ENCODE results near the gene TMEM17. TPM values are rescaled to one million over a fixed set of nuclear protein-coding genes. Genes with fewer than 3 reads are reported as not detected.

The TMEM17 gene
- total and polyA plus RNA-seq, 4 donors = 6.0 to 8.7 (median 7.0) TPM

- Histone ChIP-seq H3K36me3 (ENCODE audit: control insufficient read depth, insufficient read depth, low read length) (no peaks in the 10 kb centered on the region), H3K27me3 (ENCODE audit: control insufficient read depth, insufficient read depth, low read length) (peaks cover 2% of the 10 kb centered on the region), H3K9me3 (ENCODE audit: control insufficient read depth, insufficient read depth, low read length) (no peaks in the 10 kb centered on the region), H3K4me3 (ENCODE audit: low read depth, low read length) (no peak overlapping the region), H3K27ac (ENCODE audit: low read depth, low read length) (no peak overlapping the region), H3K4me1 (ENCODE audit: control insufficient read depth, insufficient read depth, low read length) (peaks cover 13% of the 10 kb centered on the region)
- whole genome bisulfite sequencing (ENCODE audit: insufficient coverage) = no CpG with 5 or more reads among the region's 2 CpGs
- no peak for DNase-seq (ENCODE audit: low read depth in 4 of 6, low spot score in 6 of 6)
These were observed 46.3 kb downstream of the TMEM17 start for GRCh38 chr2:62459672-62460071.

GRCh38 chr2:62459106-62459505 is 46.9 kb downstream of the TMEM17 start:
- Histone ChIP-seq H3K36me3 (ENCODE audit: control insufficient read depth, insufficient read depth, low read length) (no peaks in the 10 kb centered on the region), H3K9me3 (ENCODE audit: control insufficient read depth, insufficient read depth, low read length) (no peaks in the 10 kb centered on the region), H3K27me3 (ENCODE audit: control insufficient read depth, insufficient read depth, low read length) (peaks cover 2% of the 10 kb centered on the region), H3K4me3 (ENCODE audit: low read depth, low read length) (no peak overlapping the region), H3K4me1 (ENCODE audit: control insufficient read depth, insufficient read depth, low read length) (peaks cover 15% of the 10 kb centered on the region), H3K27ac (ENCODE audit: low read depth, low read length) (no peak overlapping the region)
- WGBS (ENCODE audit: insufficient coverage) = 83% methylated on average over 3 of the region's 3 CpGs
- DNase-seq (ENCODE audit: low read depth in 4 of 6, low spot score in 6 of 6) = no peak

GRCh38 chr2:62458671-62459081 is 47.3 kb downstream of the TMEM17 start:
- Histone ChIP-seq H3K4me1 (ENCODE audit: control insufficient read depth, insufficient read depth, low read length) (peaks cover 18% of the 10 kb centered on the region), H3K9me3 (ENCODE audit: control insufficient read depth, insufficient read depth, low read length) (no peaks in the 10 kb centered on the region), H3K27ac (ENCODE audit: low read depth, low read length) (no peak overlapping the region), H3K27me3 (ENCODE audit: control insufficient read depth, insufficient read depth, low read length) (peaks cover 2% of the 10 kb centered on the region), H3K36me3 (ENCODE audit: control insufficient read depth, insufficient read depth, low read length) (no peaks in the 10 kb centered on the region), H3K4me3 (ENCODE audit: low read depth, low read length) (no peak overlapping the region)
- peak in 1 of 6 donors; percentile 82 for DNase-seq (ENCODE audit: low read depth in 4 of 6, low spot score in 6 of 6)
- 78% methylated on average over 4 of the region's 6 CpGs for WGBS (ENCODE audit: insufficient coverage)

- no peak overlapping the region for H3K4me3 ChIP-seq (ENCODE audit: low read depth, low read length)
- peaks cover 18% of the 10 kb centered on the region for H3K4me1 ChIP-seq (ENCODE audit: control insufficient read depth, insufficient read depth, low read length)
- peaks cover 2% of the 10 kb centered on the region for H3K27me3 ChIP-seq (ENCODE audit: control insufficient read depth, insufficient read depth, low read length)
These were observed 47.8 kb downstream of the TMEM17 start for GRCh38 chr2:62458206-62458641.

GRCh38 chr2:62457556-62457955 is 48.4 kb downstream of the TMEM17 start:
- Histone ChIP-seq H3K4me3 (ENCODE audit: low read depth, low read length) (peak overlapping the region; percentile 58), H3K9me3 (ENCODE audit: control insufficient read depth, insufficient read depth, low read length) (no peaks in the 10 kb centered on the region), H3K36me3 (ENCODE audit: control insufficient read depth, insufficient read depth, low read length) (no peaks in the 10 kb centered on the region), H3K27ac (ENCODE audit: low read depth, low read length) (no peak overlapping the region), H3K27me3 (ENCODE audit: control insufficient read depth, insufficient read depth, low read length) (peaks cover 2% of the 10 kb centered on the region), H3K4me1 (ENCODE audit: control insufficient read depth, insufficient read depth, low read length) (peaks cover 18% of the 10 kb centered on the region)
- DNase-seq (ENCODE audit: low read depth in 4 of 6, low spot score in 6 of 6) = peak in 1 of 6 donors; percentile 27
- WGBS (ENCODE audit: insufficient coverage) = 51% methylated on average over 9 of the region's 11 CpGs

More at GRCh38 chr2:62458206-62458641, 47.8 kb downstream of the TMEM17 start:
- H3K36me3 ChIP-seq (ENCODE audit: control insufficient read depth, insufficient read depth, low read length) = no peaks in the 10 kb centered on the region
- 94% methylated on average over 11 of the region's 11 CpGs for WGBS (ENCODE audit: insufficient coverage)
- no peak overlapping the region for H3K27ac ChIP-seq (ENCODE audit: low read depth, low read length)
- H3K9me3 ChIP-seq (ENCODE audit: control insufficient read depth, insufficient read depth, low read length) = no peaks in the 10 kb centered on the region
- no peak for DNase-seq (ENCODE audit: low read depth in 4 of 6, low spot score in 6 of 6)

- Histone ChIP-seq H3K36me3 (ENCODE audit: control insufficient read depth, insufficient read depth, low read length) (no peaks in the 10 kb centered on the region), H3K4me1 (ENCODE audit: control insufficient read depth, insufficient read depth, low read length) (peaks cover 18% of the 10 kb centered on the region), H3K27me3 (ENCODE audit: control insufficient read depth, insufficient read depth, low read length) (peaks cover 2% of the 10 kb centered on the region), H3K9me3 (ENCODE audit: control insufficient read depth, insufficient read depth, low read length) (no peaks in the 10 kb centered on the region), H3K27ac (ENCODE audit: low read depth, low read length) (peak overlapping the region; percentile 55), H3K4me3 (ENCODE audit: low read depth, low read length) (peak overlapping the region; percentile 58)
- WGBS (ENCODE audit: insufficient coverage) = 3% methylated on average over 47 of the region's 52 CpGs
- DNase-seq (ENCODE audit: low read depth in 4 of 6, low spot score in 6 of 6) = peak in 4 of 6 donors; percentile 39 to 87 (median 67)
These were observed 49.1 kb downstream of the TMEM17 start for GRCh38 chr2:62456721-62457539.

- Histone ChIP-seq H3K27me3 (ENCODE audit: control insufficient read depth, insufficient read depth, low read length) (no peaks in the 10 kb centered on the region), H3K4me1 (ENCODE audit: control insufficient read depth, insufficient read depth, low read length) (peaks cover 18% of the 10 kb centered on the region), H3K9me3 (ENCODE audit: control insufficient read depth, insufficient read depth, low read length) (no peaks in the 10 kb centered on the region), H3K27ac (ENCODE audit: low read depth, low read length) (no peak overlapping the region), H3K4me3 (ENCODE audit: low read depth, low read length) (no peak overlapping the region), H3K36me3 (ENCODE audit: control insufficient read depth, insufficient read depth, low read length) (no peaks in the 10 kb centered on the region)
- no peak for DNase-seq (ENCODE audit: low read depth in 4 of 6, low spot score in 6 of 6)
- 92% methylated on average over 4 of the region's 6 CpGs for WGBS (ENCODE audit: insufficient coverage)
These were observed 49.9 kb downstream of the TMEM17 start for GRCh38 chr2:62455957-62456692.

GRCh38 chr2:62453955-62454354 is 52.0 kb downstream of the TMEM17 start:
- no peak overlapping the region for H3K27ac ChIP-seq (ENCODE audit: low read depth, low read length)
- peak in 1 of 6 donors; percentile 41 for DNase-seq (ENCODE audit: low read depth in 4 of 6, low spot score in 6 of 6)
- H3K4me3 ChIP-seq (ENCODE audit: low read depth, low read length) = no peak overlapping the region
- WGBS (ENCODE audit: insufficient coverage) = 31% methylated on average over 2 of the region's 3 CpGs
- H3K27me3 ChIP-seq (ENCODE audit: control insufficient read depth, insufficient read depth, low read length) = no peaks in the 10 kb centered on the region
- no peaks in the 10 kb centered on the region for H3K36me3 ChIP-seq (ENCODE audit: control insufficient read depth, insufficient read depth, low read length)
- peaks cover 18% of the 10 kb centered on the region for H3K4me1 ChIP-seq (ENCODE audit: control insufficient read depth, insufficient read depth, low read length)
- H3K9me3 ChIP-seq (ENCODE audit: control insufficient read depth, insufficient read depth, low read length) = no peaks in the 10 kb centered on the region

GRCh38 chr2:62452701-62453454 is 53.1 kb downstream of the TMEM17 start:
- 100% methylated on average over 3 of the region's 7 CpGs for WGBS (ENCODE audit: insufficient coverage)
- Histone ChIP-seq H3K4me3 (ENCODE audit: low read depth, low read length) (no peak overlapping the region), H3K4me1 (ENCODE audit: control insufficient read depth, insufficient read depth, low read length) (peaks cover 18% of the 10 kb centered on the region), H3K36me3 (ENCODE audit: control insufficient read depth, insufficient read depth, low read length) (no peaks in the 10 kb centered on the region), H3K27ac (ENCODE audit: low read depth, low read length) (no peak overlapping the region), H3K9me3 (ENCODE audit: control insufficient read depth, insufficient read depth, low read length) (no peaks in the 10 kb centered on the region), H3K27me3 (ENCODE audit: control insufficient read depth, insufficient read depth, low read length) (no peaks in the 10 kb centered on the region)
- DNase-seq (ENCODE audit: low read depth in 4 of 6, low spot score in 6 of 6) = no peak

Data from spinal cord (tissue), 10 donors.